ENCODE measurements around the gene ZNF488.

Gene ZNF488

DNA sequence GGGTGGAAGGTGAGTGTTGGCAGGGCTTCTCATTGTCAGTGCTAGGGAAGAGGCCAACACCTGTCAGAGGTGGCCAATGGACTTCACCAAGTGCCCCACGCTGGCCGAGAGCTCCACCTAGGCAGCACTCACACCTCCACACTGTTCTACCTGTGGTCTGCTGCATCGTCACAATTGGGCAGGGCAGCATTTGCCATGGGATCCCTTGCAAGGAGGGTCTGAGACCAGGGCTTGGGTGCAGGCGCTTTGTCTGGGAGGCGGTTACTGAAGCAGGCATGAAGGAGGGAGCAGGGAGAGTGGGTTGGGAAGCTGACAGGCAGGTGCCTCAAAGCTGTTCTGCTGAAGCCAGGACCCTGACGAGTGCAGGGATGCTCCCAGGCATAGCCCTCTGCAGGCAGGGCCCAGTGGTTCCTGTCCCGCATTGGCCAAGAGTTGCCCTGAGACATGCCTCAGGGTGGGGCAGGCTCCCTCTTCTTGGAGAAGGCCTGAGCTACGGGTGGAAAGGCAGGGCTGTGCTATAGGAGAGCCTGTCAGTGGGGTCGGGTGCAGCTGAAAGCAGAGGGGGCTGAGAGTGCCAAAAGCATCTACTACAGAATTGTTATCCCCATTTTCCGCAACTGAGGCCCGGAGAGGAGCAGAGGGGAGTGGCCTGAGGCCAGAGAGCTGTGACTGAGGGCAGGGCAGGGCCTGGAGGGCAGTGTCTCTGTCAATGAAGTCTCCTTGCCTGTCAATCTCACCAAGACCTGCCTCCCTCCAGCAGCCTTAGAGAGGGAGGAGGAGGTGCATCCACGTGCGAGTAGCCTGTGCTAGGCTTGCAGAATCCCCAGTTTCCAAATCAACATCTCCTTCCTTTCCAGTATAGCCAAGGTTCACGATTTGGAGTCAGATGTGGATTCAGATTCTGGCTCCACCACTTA, 31.9 kb downstream of the ZNF488 start:
- TF ChIP-seq TAF1 (IDR thresholded peaks at IDR 0.05; ENCODE audit: borderline replicate concordance, insufficient read depth, low read length) (no peak), POLR2AphosphoS5 (IDR thresholded peaks at IDR 0.05; ENCODE audit: low read depth, low read length) (no peak), FOXP2 (optimal IDR thresholded peaks at IDR 0.05; ENCODE audit: borderline replicate concordance, extremely low read depth, extremely low read length, insufficient read depth) (no peak), SIN3A (IDR thresholded peaks at IDR 0.05; ENCODE audit: borderline replicate concordance, insufficient read depth, low read length) (no peak)
- TF ChIP-seq, protein P1, sequence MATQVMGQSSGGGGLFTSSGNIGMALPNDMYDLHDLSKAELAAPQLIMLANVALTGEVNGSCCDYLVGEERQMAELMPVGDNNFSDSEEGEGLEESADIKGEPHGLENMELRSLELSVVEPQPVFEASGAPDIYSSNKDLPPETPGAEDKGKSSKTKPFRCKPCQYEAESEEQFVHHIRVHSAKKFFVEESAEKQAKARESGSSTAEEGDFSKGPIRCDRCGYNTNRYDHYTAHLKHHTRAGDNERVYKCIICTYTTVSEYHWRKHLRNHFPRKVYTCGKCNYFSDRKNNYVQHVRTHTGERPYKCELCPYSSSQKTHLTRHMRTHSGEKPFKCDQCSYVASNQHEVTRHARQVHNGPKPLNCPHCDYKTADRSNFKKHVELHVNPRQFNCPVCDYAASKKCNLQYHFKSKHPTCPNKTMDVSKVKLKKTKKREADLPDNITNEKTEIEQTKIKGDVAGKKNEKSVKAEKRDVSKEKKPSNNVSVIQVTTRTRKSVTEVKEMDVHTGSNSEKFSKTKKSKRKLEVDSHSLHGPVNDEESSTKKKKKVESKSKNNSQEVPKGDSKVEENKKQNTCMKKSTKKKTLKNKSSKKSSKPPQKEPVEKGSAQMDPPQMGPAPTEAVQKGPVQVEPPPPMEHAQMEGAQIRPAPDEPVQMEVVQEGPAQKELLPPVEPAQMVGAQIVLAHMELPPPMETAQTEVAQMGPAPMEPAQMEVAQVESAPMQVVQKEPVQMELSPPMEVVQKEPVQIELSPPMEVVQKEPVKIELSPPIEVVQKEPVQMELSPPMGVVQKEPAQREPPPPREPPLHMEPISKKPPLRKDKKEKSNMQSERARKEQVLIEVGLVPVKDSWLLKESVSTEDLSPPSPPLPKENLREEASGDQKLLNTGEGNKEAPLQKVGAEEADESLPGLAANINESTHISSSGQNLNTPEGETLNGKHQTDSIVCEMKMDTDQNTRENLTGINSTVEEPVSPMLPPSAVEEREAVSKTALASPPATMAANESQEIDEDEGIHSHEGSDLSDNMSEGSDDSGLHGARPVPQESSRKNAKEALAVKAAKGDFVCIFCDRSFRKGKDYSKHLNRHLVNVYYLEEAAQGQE (IDR thresholded peaks at IDR 0.05; ENCODE audit: insufficient read depth in 1 of 2, low read depth in 2 of 2, low read length in 2 of 2), result no peak

DNA sequence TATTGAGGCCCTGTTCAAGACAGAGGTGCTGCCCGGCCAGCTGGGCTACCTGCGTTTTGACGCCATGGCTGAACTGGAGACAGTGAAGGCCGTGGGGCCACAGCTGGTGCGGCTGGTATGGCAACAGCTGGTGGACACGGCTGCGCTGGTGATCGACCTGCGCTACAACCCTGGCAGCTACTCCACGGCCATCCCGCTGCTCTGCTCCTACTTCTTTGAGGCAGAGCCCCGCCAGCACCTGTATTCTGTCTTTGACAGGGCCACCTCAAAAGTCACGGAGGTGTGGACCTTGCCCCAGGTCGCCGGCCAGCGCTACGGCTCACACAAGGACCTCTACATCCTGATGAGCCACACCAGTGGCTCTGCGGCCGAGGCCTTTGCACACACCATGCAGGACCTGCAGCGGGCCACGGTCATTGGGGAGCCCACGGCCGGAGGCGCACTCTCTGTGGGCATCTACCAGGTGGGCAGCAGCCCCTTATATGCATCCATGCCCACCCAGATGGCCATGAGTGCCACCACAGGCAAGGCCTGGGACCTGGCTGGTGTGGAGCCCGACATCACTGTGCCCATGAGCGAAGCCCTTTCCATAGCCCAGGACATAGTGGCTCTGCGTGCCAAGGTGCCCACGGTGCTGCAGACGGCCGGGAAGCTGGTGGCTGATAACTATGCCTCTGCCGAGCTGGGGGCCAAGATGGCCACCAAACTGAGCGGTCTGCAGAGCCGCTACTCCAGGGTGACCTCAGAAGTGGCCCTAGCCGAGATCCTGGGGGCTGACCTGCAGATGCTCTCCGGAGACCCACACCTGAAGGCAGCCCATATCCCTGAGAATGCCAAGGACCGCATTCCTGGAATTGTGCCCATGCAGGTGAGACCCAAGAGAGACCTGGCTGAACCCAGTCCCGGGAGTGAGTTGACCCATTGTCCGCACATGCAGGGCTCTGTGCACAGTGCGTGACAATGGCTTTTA, 33.1 kb downstream of the ZNF488 start:
- no peak for TF ChIP-seq TAF1 (IDR thresholded peaks at IDR 0.05; ENCODE audit: borderline replicate concordance, insufficient read depth, low read length)
- TF ChIP-seq SIN3A (IDR thresholded peaks at IDR 0.05; ENCODE audit: borderline replicate concordance, insufficient read depth, low read length), result no peak
- TF ChIP-seq FOXP2 (optimal IDR thresholded peaks at IDR 0.05; ENCODE audit: borderline replicate concordance, extremely low read depth, extremely low read length, insufficient read depth), result no peak
- TF ChIP-seq, protein P1 (IDR thresholded peaks at IDR 0.05; ENCODE audit: insufficient read depth in 1 of 2, low read depth in 2 of 2, low read length in 2 of 2), result no peak
- TF ChIP-seq POLR2AphosphoS5 (IDR thresholded peaks at IDR 0.05; ENCODE audit: low read depth, low read length), result no peak

DNA sequence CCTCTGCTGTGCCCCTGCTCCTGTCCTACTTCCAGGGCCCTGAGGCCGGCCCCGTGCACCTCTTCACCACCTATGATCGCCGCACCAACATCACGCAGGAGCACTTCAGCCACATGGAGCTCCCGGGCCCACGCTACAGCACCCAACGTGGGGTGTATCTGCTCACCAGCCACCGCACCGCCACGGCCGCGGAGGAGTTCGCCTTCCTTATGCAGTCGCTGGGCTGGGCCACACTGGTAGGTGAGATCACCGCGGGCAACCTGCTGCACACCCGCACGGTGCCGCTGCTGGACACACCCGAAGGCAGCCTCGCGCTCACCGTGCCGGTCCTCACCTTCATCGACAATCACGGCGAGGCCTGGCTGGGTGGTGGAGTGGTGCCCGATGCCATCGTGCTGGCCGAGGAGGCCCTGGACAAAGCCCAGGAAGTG, 34.1 kb downstream of the ZNF488 start:
- TF ChIP-seq, protein P1 (IDR thresholded peaks at IDR 0.05; ENCODE audit: insufficient read depth in 1 of 2, low read depth in 2 of 2, low read length in 2 of 2), result no peak
- no peak for TF ChIP-seq SIN3A (IDR thresholded peaks at IDR 0.05; ENCODE audit: borderline replicate concordance, insufficient read depth, low read length)

DNA sequence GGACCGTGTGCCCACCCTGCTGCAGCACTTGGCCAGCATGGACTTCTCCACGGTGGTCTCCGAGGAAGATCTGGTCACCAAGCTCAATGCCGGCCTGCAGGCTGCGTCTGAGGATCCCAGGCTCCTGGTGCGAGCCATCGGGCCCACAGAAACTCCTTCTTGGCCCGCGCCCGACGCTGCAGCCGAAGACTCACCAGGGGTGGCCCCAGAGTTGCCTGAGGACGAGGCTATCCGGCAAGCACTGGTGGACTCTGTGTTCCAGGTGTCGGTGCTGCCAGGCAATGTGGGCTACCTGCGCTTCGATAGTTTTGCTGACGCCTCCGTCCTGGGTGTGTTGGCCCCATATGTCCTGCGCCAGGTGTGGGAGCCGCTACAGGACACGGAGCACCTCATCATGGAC, 34.6 kb downstream of the ZNF488 start:
- TF ChIP-seq POLR2AphosphoS5 (IDR thresholded peaks at IDR 0.05; ENCODE audit: low read depth, low read length), result no peak
- no peak for TF ChIP-seq FOXP2 (optimal IDR thresholded peaks at IDR 0.05; ENCODE audit: borderline replicate concordance, extremely low read depth, extremely low read length, insufficient read depth)
- TF ChIP-seq TAF1 (IDR thresholded peaks at IDR 0.05; ENCODE audit: borderline replicate concordance, insufficient read depth, low read length), result no peak
- TF ChIP-seq, protein P1 (IDR thresholded peaks at IDR 0.05; ENCODE audit: insufficient read depth in 1 of 2, low read depth in 2 of 2, low read length in 2 of 2), result no peak
- no peak for TF ChIP-seq SIN3A (IDR thresholded peaks at IDR 0.05; ENCODE audit: borderline replicate concordance, insufficient read depth, low read length)
